SU-DHL-6 (cell line): ENCODE data around the gene NAA16.

Source experiments
- CTCF ChIP-seq: fragments of 200-600 bp; sonication (generic); IDR thresholded peaks from one replicate; pipeline ENCODE4 v1.5.1; 2017; ENCODE audit warnings: antibody characterized with exemption, mild to moderate bottlenecking, low read length, moderate library complexity; ENCODE audit not compliant: insufficient read depth, poor library complexity, severe bottlenecking
- EZH2phosphoT487 ChIP-seq: fragments of 200-600 bp; sonication (generic), shearing (Covaris generic); conservative IDR thresholded peaks from 2 replicates; pipeline ENCODE4 v1.6.1; 2018; ENCODE audit warnings: mild to moderate bottlenecking, antibody characterized with exemption, low read length, moderate library complexity, mixed read lengths

GRCh38 chr13:41306271-41307145, 4.6 kb upstream of the NAA16 start:
- no peak for TF ChIP-seq CTCF
- TF ChIP-seq EZH2phosphoT487, result no peak
